GM12801 (cell line): ENCODE measurements around the gene SPTY2D1.

Experiments
- TF ChIP-seq, protein P1 (sequence below): IDR thresholded peaks from one replicate; pipeline ENCODE4 v1.5.1; 2011; ENCODE audit warnings: control low read depth; ENCODE audit not compliant: insufficient read length; ENCODE audit errors: extremely low read depth

SPTY2D1 gene

DNA sequence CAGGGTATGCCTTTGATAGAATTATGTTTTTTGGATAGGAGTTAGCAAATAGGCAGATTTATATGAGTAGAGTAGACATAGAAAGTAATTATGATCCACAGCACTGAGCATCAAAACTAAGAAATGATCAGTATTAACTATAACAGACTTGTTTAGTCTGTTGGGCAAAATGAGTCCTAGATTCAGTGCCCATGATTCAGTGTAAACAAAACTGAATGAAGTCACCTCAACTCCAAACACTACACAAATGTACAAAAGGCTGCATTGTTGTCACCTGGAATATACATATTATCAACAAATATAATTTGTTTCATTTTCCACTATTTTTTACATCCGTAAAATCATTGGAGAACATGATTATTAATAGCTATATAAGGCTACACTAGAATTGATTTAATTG is 52.3 kb downstream of the SPTY2D1 start:
- TF ChIP-seq, protein P1, sequence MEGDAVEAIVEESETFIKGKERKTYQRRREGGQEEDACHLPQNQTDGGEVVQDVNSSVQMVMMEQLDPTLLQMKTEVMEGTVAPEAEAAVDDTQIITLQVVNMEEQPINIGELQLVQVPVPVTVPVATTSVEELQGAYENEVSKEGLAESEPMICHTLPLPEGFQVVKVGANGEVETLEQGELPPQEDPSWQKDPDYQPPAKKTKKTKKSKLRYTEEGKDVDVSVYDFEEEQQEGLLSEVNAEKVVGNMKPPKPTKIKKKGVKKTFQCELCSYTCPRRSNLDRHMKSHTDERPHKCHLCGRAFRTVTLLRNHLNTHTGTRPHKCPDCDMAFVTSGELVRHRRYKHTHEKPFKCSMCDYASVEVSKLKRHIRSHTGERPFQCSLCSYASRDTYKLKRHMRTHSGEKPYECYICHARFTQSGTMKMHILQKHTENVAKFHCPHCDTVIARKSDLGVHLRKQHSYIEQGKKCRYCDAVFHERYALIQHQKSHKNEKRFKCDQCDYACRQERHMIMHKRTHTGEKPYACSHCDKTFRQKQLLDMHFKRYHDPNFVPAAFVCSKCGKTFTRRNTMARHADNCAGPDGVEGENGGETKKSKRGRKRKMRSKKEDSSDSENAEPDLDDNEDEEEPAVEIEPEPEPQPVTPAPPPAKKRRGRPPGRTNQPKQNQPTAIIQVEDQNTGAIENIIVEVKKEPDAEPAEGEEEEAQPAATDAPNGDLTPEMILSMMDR: no peak

- TF ChIP-seq, protein P1: no peak
Observed at GRCh38 chr11:18580113-18580766, 53.9 kb downstream of the SPTY2D1 start.

GRCh38 chr11:18578975-18579598 is 55.1 kb downstream of the SPTY2D1 start:
- TF ChIP-seq, protein P1: no peak

DNA sequence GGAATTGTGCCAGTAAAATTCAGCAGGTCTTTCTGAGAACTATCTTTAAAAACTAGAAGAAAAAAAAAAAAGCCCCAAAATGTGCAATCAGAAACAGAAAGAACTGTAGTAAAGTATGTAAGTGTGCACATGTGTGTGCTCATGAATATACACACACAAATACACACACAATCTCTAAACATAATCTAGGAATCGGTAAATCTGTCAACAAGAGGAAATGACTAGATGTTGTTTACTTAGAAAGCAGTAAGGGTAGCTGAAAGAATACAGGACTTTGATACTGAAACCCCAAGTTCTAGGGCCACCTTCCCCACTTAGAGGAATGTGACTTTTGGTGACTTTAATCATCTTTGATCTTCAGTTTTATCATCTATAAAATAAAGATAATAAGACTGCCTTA is 58.8 kb downstream of the SPTY2D1 start:
- TF ChIP-seq, protein P1: no peak

DNA sequence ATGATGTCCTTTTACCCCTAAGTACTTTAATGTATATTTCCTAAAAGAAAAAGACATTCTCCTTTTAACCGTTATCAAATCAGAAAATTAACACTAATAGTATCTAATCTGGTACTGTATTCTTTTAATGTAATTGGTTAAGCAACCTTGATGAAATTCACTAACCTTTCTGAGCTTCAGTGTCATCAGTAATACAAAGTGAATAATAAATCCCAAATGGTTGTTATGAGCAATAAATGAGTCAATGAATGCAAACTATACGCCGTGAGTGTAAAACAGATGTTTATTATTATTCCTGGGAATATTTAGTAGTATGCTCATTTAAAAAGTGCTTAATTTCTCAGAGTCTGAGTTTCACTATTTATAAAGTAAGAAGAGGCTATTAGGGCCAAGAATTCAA is 67.1 kb downstream of the SPTY2D1 start:
- TF ChIP-seq, protein P1: no peak

- TF ChIP-seq, protein P1: no peak
Observed at GRCh38 chr11:18566406-18566805, 67.7 kb downstream of the SPTY2D1 start.

DNA sequence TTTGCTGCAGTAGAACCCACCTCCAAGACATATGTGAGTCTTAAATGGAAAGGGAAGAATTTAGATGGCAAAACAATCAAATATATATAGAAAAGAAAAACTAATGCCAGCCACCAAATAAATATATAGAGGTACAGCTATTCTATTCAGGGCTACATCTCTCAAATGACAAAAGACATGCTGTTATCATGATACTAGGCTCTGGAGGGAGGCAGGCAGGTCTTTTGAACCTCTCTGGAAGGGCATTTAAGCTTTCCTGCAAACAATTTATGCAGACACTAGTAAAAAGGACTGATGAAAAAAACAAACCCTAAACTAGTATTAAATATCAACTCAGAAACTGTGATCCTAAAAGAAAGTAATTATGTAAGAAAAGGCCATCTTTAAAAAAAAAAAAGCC is 70.0 kb downstream of the SPTY2D1 start:
- TF ChIP-seq, protein P1: no peak
